Activated naive CD4-positive, alpha-beta T cell treated with Interleukin-2 at 50 U/mL for 16 hours (primary cell): ENCODE data around the gene STAU1.
A peak's percentile ranks its signal among the peaks of the same experiment; 100 is the strongest.

ENCODE experiments used
- DNase-seq: peaks from one replicate; pipeline ENCODE4 v3.0.0-alpha.2; 2020

STAU1 gene

DNA sequence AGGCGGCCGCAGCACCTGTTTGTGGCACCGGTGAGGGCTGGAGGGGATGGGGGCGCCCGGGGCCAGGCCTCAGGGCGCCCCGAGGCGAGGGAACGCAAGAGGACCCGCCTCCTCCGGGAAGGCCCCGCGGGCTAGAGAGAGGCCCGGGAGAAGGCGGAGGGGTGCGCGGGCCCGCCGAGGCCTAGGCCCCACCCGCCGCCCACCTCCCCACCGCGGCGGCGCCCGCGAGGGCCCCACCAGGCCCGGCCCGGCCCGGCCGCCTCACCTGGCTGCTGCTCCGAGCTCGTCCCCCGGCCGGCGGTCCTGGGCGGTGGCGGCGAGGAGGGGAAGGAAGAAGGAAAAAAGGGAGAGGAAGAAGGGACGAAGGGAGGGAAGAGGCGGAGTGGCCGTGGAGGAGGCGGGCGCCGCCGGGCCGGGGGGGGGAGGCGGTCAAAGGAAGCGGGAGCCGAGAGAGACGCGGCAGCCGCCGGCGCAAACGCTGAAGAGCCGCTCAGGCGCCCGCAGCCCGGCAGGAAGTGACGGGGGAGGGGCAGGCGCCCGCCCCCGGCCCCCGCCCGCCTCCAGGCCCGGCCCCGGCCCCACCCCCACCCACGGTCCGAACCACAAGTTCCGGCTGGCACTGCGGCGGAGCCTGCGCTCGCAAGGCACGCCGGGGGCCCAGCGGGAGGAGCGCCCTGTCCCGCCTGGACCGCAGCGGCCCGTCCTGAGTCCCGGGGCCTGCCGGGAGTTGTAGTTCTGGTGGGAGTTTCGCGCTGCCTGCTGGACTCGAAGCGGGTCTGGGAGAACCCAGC, at the start of gene STAU1:
Gene STAU1 (minus strand): TSS at position 484 of the 791 bp plus-strand sequence. CDS start 22,133 bp downstream, outside the sequence.
- DNase-seq = peak; percentile 93

DNA sequence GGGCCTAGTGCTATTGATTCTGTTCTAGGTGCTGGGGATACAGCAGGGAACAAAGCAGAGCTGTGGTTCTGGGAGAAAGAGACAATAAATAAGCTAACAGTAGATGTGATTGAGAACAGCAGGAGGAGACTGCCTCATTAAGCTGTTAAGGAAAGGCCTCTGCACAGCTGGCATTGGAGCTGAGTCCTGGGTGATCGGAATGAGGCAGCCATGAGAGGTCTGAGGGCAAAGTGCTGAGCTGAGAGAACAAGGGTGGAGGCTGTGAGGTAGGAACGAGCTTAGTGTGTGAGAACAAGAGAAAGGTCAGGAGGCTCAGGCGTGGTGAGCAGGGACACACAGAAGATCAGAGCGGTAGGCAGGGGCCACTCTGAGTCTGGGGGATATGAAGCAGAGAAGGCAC, 49.4 kb upstream of the STAU1 start:
- DNase-seq = no peak

DNA sequence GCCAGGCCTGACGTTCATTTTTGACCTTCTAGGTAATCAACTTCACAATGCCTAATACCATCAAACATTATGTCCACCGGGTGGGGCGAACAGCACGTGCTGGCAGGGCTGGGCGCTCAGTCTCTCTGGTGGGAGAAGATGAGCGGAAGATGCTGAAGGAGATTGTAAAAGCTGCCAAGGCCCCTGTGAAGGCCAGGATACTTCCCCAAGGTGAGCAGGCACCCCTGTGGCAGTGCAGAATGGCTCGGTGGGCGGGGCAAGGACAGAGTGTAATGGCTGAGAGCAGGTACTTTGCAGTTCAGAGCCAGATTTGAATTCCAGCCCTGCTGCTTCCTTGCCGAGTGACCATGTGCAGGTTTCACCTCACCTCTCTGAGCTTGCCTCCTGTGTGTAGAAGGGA, 48.2 kb upstream of the STAU1 start:
- DNase-seq = no peak

GRCh38 chr20:49234831-49235230, 46.7 kb upstream of the STAU1 start:
- no peak for DNase-seq

DNA sequence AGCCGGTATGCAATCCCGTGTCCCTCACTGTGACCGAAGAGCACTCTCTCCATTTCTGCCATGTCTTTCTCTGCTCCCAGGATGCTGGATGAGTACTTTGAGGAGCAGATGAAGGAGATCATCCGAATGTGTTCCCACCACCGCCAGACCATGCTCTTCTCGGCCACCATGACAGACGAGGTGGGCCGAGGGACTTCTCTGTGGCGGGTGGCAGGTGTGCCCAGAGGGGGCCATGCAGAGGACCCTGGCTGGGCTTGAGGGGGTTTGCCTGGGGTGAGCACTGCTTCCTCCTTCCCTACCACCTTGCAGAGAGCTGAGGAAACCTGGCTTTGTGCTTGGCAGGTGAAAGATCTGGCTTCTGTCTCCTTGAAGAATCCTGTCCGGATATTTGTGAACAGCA, 45.1 kb upstream of the STAU1 start:
- no peak for DNase-seq

DNA sequence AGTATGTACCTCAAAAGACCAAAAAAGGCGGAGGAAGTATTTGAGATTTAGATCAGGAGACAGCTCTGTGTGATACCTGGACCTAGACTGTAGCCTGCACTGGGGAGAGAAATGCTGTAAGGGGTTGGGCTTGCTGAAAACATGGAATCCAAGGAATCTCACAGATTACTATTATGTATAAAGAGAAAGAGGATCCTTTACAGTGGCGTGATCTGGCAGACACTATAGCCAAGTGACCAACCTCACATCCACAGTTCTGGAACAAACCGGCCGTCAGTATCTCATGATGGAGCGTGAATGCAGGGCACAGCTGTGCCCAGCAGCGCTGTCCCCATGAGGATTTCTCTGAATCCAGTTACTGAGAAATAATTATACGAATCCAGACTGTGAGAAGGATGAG, 43.3 kb upstream of the STAU1 start:
- no peak for DNase-seq

DNA sequence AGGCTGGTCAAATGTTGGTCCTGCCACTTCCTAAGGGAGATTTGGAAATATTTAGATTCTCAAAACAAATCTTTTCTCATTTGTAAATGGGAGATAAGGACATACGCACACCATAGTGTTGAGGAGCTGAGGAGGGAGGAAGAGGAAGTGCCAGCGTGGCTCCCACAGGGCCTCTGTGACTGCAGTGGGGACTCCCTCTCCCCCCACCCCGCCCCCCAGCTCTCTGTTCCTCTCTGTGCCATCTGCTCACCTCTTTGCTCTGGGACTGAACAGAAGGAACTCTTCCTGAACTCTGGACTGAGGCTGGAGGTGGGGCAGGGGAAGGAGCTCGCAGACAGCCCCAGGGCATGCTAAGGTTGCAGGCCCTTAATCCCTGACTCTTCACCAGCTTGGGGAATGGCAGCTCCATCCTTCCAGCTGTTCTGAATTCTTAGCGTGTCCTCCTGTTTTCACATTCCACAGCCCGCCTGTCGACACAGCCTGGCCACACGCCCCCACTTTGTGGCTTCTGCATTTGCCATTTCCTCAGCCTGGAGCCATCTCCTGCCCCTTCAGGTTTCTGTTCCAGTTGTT, 42.5 kb upstream of the STAU1 start:
- no peak for DNase-seq

- DNase-seq = no peak
These were observed 41.9 kb upstream of the STAU1 start for GRCh38 chr20:49230021-49230420.

DNA sequence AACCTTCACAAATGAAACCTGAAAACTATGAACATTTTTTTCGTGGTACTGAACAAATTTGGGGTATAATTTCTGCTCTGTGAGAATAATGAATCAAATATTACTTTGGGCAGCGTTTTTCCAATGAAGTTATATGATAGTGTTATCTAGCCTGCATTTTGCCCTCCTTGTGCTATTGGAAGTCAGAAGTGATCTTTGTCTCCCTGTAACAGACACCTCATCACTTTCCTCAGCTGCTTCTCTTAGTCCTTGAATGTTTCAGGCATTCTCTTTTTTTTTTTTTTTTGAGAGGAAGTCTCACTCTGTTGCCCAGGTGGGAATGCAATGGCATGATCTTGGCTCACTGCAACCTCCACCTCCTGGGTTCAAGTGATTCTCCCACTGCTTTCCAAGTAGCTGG, 41.2 kb upstream of the STAU1 start:
- no peak for DNase-seq

GRCh38 chr20:49228676-49229075, 40.5 kb upstream of the STAU1 start:
- DNase-seq = no peak

GRCh38 chr20:49225896-49226295, 37.8 kb upstream of the STAU1 start:
- no peak for DNase-seq

- no peak for DNase-seq
These were observed 32.0 kb upstream of the STAU1 start for GRCh38 chr20:49219924-49220831.

GRCh38 chr20:49219091-49219923, 31.2 kb upstream of the STAU1 start, which contains the start of gene DDX27:
Gene DDX27 (plus strand): TSS chr20:49219416. CDS start chr20:49219449, 33 bp downstream.
- DNase-seq = peak; percentile 95

GRCh38 chr20:49218739-49219090, 30.6 kb upstream of the STAU1 start:
- DNase-seq = peak; percentile 4

GRCh38 chr20:49216991-49217578, 29.0 kb upstream of the STAU1 start:
- peak; percentile 94 for DNase-seq

GRCh38 chr20:49215232-49215631, 27.1 kb upstream of the STAU1 start:
- DNase-seq = no peak

DNA sequence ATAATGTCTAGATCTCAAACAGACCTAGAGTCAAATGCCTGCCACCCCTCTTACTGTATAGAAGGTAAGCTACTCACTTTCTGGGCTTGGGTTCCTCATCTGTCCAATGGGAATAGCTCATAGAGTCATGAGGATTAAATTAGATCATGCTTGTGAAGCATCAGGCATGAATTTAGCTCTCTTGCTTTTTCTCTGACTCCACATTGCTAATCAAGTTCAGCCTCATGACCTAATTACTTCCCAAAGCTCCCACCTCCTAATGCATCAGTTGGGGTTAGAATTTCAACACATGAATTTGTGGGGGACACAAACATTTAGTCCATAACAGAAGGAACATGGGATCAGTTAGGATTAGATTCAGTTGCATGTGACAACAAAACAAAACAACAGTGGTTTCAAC, 26.4 kb upstream of the STAU1 start:
- DNase-seq = no peak

DNA sequence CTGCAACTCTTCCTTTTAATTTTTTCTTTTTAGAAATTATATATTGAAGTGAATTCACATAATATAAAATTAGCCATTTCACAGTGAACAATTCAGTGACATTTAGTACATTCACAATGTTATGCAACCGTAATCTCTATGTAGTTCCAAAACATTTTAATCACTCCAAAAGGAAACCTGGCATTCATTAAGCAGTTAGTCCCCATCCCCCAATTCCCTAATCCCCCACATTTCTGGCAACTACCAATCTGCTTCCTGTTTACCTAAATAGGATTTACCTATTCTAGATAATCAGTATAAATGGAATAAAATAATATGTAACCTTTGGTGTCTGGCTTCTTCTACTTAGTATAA, 22.6 kb upstream of the STAU1 start:
- no peak for DNase-seq

- no peak for DNase-seq
These were observed 22.1 kb upstream of the STAU1 start for GRCh38 chr20:49210101-49210756.

DNA sequence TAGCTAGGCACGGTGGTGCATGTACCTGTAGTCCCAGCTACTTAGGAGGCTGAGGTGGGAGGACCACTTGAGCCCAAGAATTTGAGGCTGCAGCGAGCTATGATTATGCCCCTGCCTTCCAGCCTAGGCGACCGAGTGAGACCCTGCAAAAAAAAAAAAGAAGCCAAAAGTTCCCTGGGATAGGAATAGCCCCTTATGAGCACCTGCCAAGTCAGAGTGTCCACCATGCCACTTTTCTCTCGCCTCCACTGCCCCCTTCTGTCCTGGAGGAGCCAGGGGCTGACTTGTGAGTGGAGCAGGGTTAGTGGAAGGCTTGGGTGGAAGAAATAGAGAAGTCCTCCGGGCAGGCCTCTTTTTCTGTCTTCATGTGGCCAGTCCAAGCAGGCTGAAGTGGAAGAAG, 18.9 kb upstream of the STAU1 start:
- DNase-seq = no peak

DNA sequence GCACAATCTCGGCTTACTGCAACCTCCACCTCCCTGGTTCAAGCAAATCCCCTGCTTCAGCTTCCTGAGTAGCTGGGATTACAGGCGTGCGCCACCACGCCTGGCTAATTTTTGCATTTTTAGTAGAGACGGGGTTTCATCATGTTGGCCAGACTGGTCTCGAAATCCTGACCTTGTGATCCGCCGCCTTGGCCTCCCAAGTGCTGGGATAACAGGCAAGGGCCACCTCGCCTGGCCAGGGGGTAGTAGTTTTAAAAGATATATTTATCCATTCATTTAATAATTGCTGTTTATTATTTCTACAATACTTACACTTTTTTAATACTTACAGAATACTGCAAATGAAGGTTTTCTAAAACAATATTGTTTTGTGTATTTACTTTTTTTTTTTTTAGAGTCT, 15.6 kb upstream of the STAU1 start:
- no peak for DNase-seq

DNA sequence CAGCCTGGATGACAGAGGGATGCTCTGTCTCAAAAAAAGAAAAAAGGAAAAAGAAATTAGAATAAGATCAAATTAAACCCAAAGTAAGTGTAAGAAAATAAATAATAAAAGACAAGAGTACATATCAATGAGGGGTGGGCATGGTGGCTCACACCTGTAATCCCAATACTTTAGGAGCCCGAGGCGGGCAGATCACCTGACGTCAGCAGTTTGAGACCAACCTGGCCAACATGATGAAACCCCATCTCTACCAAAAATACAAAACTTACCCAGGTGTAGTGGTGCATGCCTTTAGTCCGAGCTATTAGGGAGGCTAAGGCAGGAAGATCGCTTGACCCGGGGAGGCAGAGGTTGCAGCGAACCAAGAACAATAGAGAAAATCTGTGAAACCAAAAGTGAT, 14.9 kb upstream of the STAU1 start:
- no peak for DNase-seq
